DND-41 (cell line): ENCODE results near the gene PPARD.

Source experiments
- EZH2 ChIP-seq: IDR thresholded peaks from 3 replicates; pipeline ENCODE4 v1.6.1; 2012; ENCODE audit warnings: borderline replicate concordance, low read depth, mild to moderate bottlenecking, moderate library complexity, low read length, inconsistent platforms; ENCODE audit not compliant: severe bottlenecking
- TF ChIP-seq, protein P1 (sequence below): IDR thresholded peaks from 2 replicates; pipeline ENCODE4 v1.5.1; 2012; ENCODE audit warnings: borderline replicate concordance, low read length, moderate library complexity, mild to moderate bottlenecking; ENCODE audit not compliant: poor library complexity, severe bottlenecking; ENCODE audit errors: extremely low read depth

DNA sequence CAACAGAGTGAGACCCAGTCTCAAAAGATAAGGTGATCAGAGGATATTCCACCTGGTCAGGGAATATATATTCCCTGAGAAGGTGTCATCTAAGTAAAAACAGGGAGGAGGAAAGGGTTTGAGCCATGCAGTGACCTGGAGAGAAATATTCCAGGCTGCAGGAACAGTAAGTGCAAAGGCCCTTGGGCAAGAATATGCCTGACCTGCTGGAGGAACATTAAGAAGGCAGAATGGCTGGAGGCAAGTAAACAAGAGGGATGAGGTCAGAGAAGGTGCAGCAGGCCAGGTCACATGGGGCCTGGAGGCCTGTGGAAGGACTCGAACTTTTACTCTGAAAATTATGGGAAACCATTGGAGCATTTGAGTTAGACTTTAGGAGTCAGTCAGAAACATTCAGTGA is 38.1 kb upstream of the PPARD start:
- TF ChIP-seq, protein P1, sequence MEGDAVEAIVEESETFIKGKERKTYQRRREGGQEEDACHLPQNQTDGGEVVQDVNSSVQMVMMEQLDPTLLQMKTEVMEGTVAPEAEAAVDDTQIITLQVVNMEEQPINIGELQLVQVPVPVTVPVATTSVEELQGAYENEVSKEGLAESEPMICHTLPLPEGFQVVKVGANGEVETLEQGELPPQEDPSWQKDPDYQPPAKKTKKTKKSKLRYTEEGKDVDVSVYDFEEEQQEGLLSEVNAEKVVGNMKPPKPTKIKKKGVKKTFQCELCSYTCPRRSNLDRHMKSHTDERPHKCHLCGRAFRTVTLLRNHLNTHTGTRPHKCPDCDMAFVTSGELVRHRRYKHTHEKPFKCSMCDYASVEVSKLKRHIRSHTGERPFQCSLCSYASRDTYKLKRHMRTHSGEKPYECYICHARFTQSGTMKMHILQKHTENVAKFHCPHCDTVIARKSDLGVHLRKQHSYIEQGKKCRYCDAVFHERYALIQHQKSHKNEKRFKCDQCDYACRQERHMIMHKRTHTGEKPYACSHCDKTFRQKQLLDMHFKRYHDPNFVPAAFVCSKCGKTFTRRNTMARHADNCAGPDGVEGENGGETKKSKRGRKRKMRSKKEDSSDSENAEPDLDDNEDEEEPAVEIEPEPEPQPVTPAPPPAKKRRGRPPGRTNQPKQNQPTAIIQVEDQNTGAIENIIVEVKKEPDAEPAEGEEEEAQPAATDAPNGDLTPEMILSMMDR, result no peak
- no peak for TF ChIP-seq EZH2
